HG03039 (cell line): ENCODE data around the gene SMIM15.
"Not testable (repeated sequence)": the region's sequence is repeated elsewhere in the genome, so short reads cannot be mapped to it uniquely, and the experiment has no call there.

ENCODE experiments used
- ATAC-seq: cut with Tn5 transposase; IDR thresholded peaks from one replicate; pipeline ENCODE4 v1.9.1; 2021; ENCODE audit warnings: mild to moderate bottlenecking, moderate library complexity; ENCODE audit not compliant: unreplicated experiment

SMIM15 gene

GRCh38 chr5:61162010-61162831, at the start of gene SMIM15:
TSS of gene SMIM15 (minus strand) at chr5:61162468. CDS start at chr5:61160171, 2,297 bp downstream.
- ATAC-seq, result peak; percentile 98

- no peak for ATAC-seq
These were observed 45.6 kb upstream of the SMIM15 start for GRCh38 chr5:61207884-61208283.

- ATAC-seq, result no peak
These were observed 42.7 kb upstream of the SMIM15 start for GRCh38 chr5:61205013-61205412.

- ATAC-seq, result no peak
These were observed 39.9 kb upstream of the SMIM15 start for GRCh38 chr5:61202213-61202612.

- ATAC-seq, result no peak
These were observed 38.4 kb upstream of the SMIM15 start for GRCh38 chr5:61200582-61201155.

- no peak for ATAC-seq
These were observed 36.3 kb upstream of the SMIM15 start for GRCh38 chr5:61198606-61199005.

GRCh38 chr5:61187826-61188225, 25.6 kb upstream of the SMIM15 start:
- not testable (repeated sequence) for ATAC-seq

- ATAC-seq, result not testable (repeated sequence)
These were observed 25.1 kb upstream of the SMIM15 start for GRCh38 chr5:61187352-61187751.

- no peak for ATAC-seq
These were observed 24.4 kb upstream of the SMIM15 start for GRCh38 chr5:61186634-61187033.

GRCh38 chr5:61184708-61185107, 22.4 kb upstream of the SMIM15 start:
- ATAC-seq, result no peak

- ATAC-seq, result no peak
These were observed 21.3 kb upstream of the SMIM15 start for GRCh38 chr5:61183538-61183937.

GRCh38 chr5:61182449-61182848, 20.2 kb upstream of the SMIM15 start:
- no peak for ATAC-seq

- ATAC-seq, result no peak
These were observed 18.6 kb upstream of the SMIM15 start for GRCh38 chr5:61180886-61181285.

- no peak for ATAC-seq
These were observed 16.4 kb upstream of the SMIM15 start for GRCh38 chr5:61178702-61179101.

GRCh38 chr5:61177716-61178115, 15.4 kb upstream of the SMIM15 start:
- ATAC-seq, result peak; percentile 73

GRCh38 chr5:61177070-61177469, 14.8 kb upstream of the SMIM15 start:
- ATAC-seq, result no peak

GRCh38 chr5:61176631-61177030, 14.4 kb upstream of the SMIM15 start:
- no peak for ATAC-seq

- no peak for ATAC-seq
These were observed 9.2 kb upstream of the SMIM15 start for GRCh38 chr5:61171479-61171878.

- no peak for ATAC-seq
These were observed 6.7 kb upstream of the SMIM15 start for GRCh38 chr5:61168951-61169350.

GRCh38 chr5:61167382-61167781, 5.1 kb upstream of the SMIM15 start:
- ATAC-seq, result no peak

GRCh38 chr5:61163905-61164304, 1.6 kb upstream of the SMIM15 start:
- ATAC-seq, result no peak

- ATAC-seq, result no peak
These were observed 732 bp upstream of the SMIM15 start for GRCh38 chr5:61162832-61163567.
